Activated B cell treated with CpG ODN at 0.5 μM for 24 hours (primary cell): ENCODE measurements around the gene AGBL1. TPM values are rescaled to one million over a fixed set of nuclear protein-coding genes. Genes with fewer than 3 reads are reported as not detected.

ENCODE experiments used
- ATAC-seq: fragments of 200-7000 bp; cut with Tn5 transposase; one replicate; pipeline ENCODE4 v1.10.0; 2021; ENCODE audit warnings: low read depth, mild to moderate bottlenecking, moderate library complexity
- CTCF ChIA-PET: fragments of 350-600 bp; sonication (Branson Sonifier 250); formaldehyde crosslinking; loops from one replicate; lab custom pipeline; 2021; ENCODE audit warnings: antibody characterized with exemption; lab: Charles Lee
- POLR2A ChIA-PET: fragments of 350-600 bp; sonication (Branson Sonifier 250); formaldehyde crosslinking; loops from one replicate; lab custom pipeline; 2021; ENCODE audit warnings: antibody characterized with exemption; lab: Charles Lee
- DNase-seq: peaks from one replicate; pipeline ENCODE4 v3.0.0; 2022
- H3K27ac Mint-ChIP-seq: one replicate; pipeline ENCODE4 v1.8.0; 2020; ENCODE audit warnings: mixed read lengths
- H3K27me3 Mint-ChIP-seq: one replicate; pipeline ENCODE4 v1.8.0; 2021; ENCODE audit warnings: mixed read lengths
- H3K36me3 Mint-ChIP-seq: one replicate; pipeline ENCODE4 v1.8.0; 2021; ENCODE audit warnings: low read depth, mixed read lengths
- H3K4me1 Mint-ChIP-seq: one replicate; pipeline ENCODE4 v1.8.0; 2021; ENCODE audit warnings: mixed read lengths
- H3K4me3 Mint-ChIP-seq: one replicate; pipeline ENCODE4 v1.8.0; 2020; ENCODE audit warnings: mild to moderate bottlenecking, mixed read lengths
- H3K9me3 Mint-ChIP-seq: one replicate; pipeline ENCODE4 v1.8.0; 2020; ENCODE audit warnings: mixed read lengths
- CTCF ChIP-seq: fragments of 200-600 bp; IDR thresholded peaks from one replicate; pipeline ENCODE4 v1.8.0; 2022; ENCODE audit warnings: antibody characterized with exemption, mild to moderate bottlenecking
- intact Hi-C: fragments of 100-400 bp; cut with micrococcal nuclease; formaldehyde crosslinking; loops from one replicate; pipeline ENCODE4 v1.15.1; 2024
- total RNA-seq: library from RNA; stranded (reverse); gene quantifications from 2 replicates; pipeline ENCODE4 v1.2.3, GENCODE V29; 2022

Gene AGBL1
- total RNA-seq, 1 donor from 2014 or later, result not detected

- intact Hi-C loops, result no loop called here
- H3K9me3 Mint-ChIP-seq, result peaks cover 3% of the 10 kb centered on the region
- ChIA-PET CTCF (no interaction called here), POLR2A (no interaction called here)
- no peak for TF ChIP-seq CTCF
- H3K4me1 Mint-ChIP-seq, result no peaks in the 10 kb centered on the region
- no peak overlapping the region for H3K27ac Mint-ChIP-seq
- no peak for DNase-seq
- no peak overlapping the region for H3K4me3 Mint-ChIP-seq
- no peak for ATAC-seq
- no peaks in the 10 kb centered on the region for H3K27me3 Mint-ChIP-seq
- no peaks in the 10 kb centered on the region for H3K36me3 Mint-ChIP-seq
These were observed 879.6 kb downstream of the AGBL1 start for GRCh38 chr15:86959254-86959653.

GRCh38 chr15:86961669-86962068 lies 882.0 kb downstream of the AGBL1 start:
- intact Hi-C loops, result no loop called here
- no peak for ATAC-seq
- Mint-ChIP-seq H3K27me3 (no peaks in the 10 kb centered on the region), H3K36me3 (no peaks in the 10 kb centered on the region), H3K4me1 (no peaks in the 10 kb centered on the region), H3K9me3 (peaks cover 3% of the 10 kb centered on the region), H3K4me3 (no peak overlapping the region), H3K27ac (no peak overlapping the region)
- POLR2A ChIA-PET, result no interaction called here
- no peak for TF ChIP-seq CTCF
- CTCF ChIA-PET, result no interaction called here
- no peak for DNase-seq

GRCh38 chr15:86964271-86964670 lies 884.6 kb downstream of the AGBL1 start:
- no peak overlapping the region for H3K27ac Mint-ChIP-seq
- ATAC-seq, result no peak
- no peak overlapping the region for H3K4me3 Mint-ChIP-seq

GRCh38 chr15:86968244-86968643 lies 888.6 kb downstream of the AGBL1 start:
- H3K27me3 Mint-ChIP-seq, result no peaks in the 10 kb centered on the region
- no peak for DNase-seq
- TF ChIP-seq CTCF, result no peak
- H3K36me3 Mint-ChIP-seq, result no peaks in the 10 kb centered on the region
- no peak overlapping the region for H3K4me3 Mint-ChIP-seq
- CTCF ChIA-PET, result no interaction called here
- ATAC-seq, result no peak
- H3K9me3 Mint-ChIP-seq, result peaks cover 6% of the 10 kb centered on the region
- intact Hi-C loops, result no loop called here
- no peaks in the 10 kb centered on the region for H3K4me1 Mint-ChIP-seq
- no peak overlapping the region for H3K27ac Mint-ChIP-seq
- POLR2A ChIA-PET, result no interaction called here

More at GRCh38 chr15:86964271-86964670, 884.6 kb downstream of the AGBL1 start:
- no peaks in the 10 kb centered on the region for H3K36me3 Mint-ChIP-seq
- intact Hi-C loops, result no loop called here
- no peak for DNase-seq
- POLR2A ChIA-PET, result no interaction called here
- no peaks in the 10 kb centered on the region for H3K4me1 Mint-ChIP-seq
- H3K9me3 Mint-ChIP-seq, result peaks cover 3% of the 10 kb centered on the region
- no peaks in the 10 kb centered on the region for H3K27me3 Mint-ChIP-seq
- no peak for TF ChIP-seq CTCF
- CTCF ChIA-PET, result no interaction called here

- ChIA-PET POLR2A (no interaction called here), CTCF (no interaction called here)
- intact Hi-C loops, result no loop called here
- Mint-ChIP-seq H3K36me3 (no peaks in the 10 kb centered on the region), H3K27ac (no peak overlapping the region), H3K4me1 (no peaks in the 10 kb centered on the region), H3K27me3 (no peaks in the 10 kb centered on the region), H3K4me3 (no peak overlapping the region), H3K9me3 (peaks cover 6% of the 10 kb centered on the region)
- ATAC-seq, result no peak
- DNase-seq, result no peak
- no peak for TF ChIP-seq CTCF
These were observed 889.7 kb downstream of the AGBL1 start for GRCh38 chr15:86969364-86969763.
